CD4-positive, alpha-beta memory T cell (primary cell): ENCODE results near the gene ERICH4. TPM values are rescaled to one million over a fixed set of nuclear protein-coding genes. Genes with fewer than 3 reads are reported as not detected.

Experiments used
- polyA plus RNA-seq, 2 donors: library from polyadenylated mRNA; unstranded; fragments of 300-500 nt; fragmentation: Illumina TruSeq; gene quantifications; one replicate each; pipeline ENCODE4 v1.2.3, GENCODE V29; 2021
- total RNA-seq, 2 experiments: library from RNA; stranded (reverse); gene quantifications; one replicate each; pipeline ENCODE4 v1.2.3, GENCODE V29; 2021

Gene ERICH4
- total and polyA plus RNA-seq, 4 experiments from 2014 or later, result not detected

Other genes with a start within 250 kb of the ERICH4 start
- gene CYP2S1, start 249.9 kb upstream of the ERICH4 start, total RNA-seq, result under 1 TPM; 0.15 to 0.28 TPM
- not detected for gene CYP2S1, start 249.9 kb upstream of the ERICH4 start, polyA plus RNA-seq
- gene AXL, start 223.9 kb upstream of the ERICH4 start, total RNA-seq, result under 1 TPM in 1 of 2 experiments, not detected in 1; 0.32 TPM
- under 1 TPM; 0.10 to 0.29 TPM for gene AXL, start 223.9 kb upstream of the ERICH4 start, polyA plus RNA-seq
- gene HNRNPUL1, start 178.8 kb upstream of the ERICH4 start, total RNA-seq, result 100 to 1,000 TPM; 300 TPM
- 100 to 1,000 TPM in 1 of 2 donors, 10 to 100 TPM in 1; 37.8 to 110 TPM for gene HNRNPUL1, start 178.8 kb upstream of the ERICH4 start, polyA plus RNA-seq
- gene CCDC97, start 133.0 kb upstream of the ERICH4 start, total RNA-seq, result 10 to 100 TPM; 56.4 to 61.4 TPM
- gene CCDC97, start 133.0 kb upstream of the ERICH4 start, polyA plus RNA-seq, result 10 to 100 TPM; 23.2 to 32.3 TPM
- gene TGFB1, start 89.2 kb upstream of the ERICH4 start, total RNA-seq, result 100 to 1,000 TPM; 136 to 143 TPM
- gene TGFB1, start 89.2 kb upstream of the ERICH4 start, polyA plus RNA-seq, result 10 to 100 TPM; 28.1 to 83.7 TPM
- 10 to 100 TPM; 11.6 to 15.2 TPM for gene B9D2, start 79.0 kb upstream of the ERICH4 start, total RNA-seq
- 10 to 100 TPM; 12.9 to 22.4 TPM for gene B9D2, start 79.0 kb upstream of the ERICH4 start, polyA plus RNA-seq
- 10 to 100 TPM; 14.3 to 16.1 TPM for gene TMEM91, start 66.6 kb upstream of the ERICH4 start, total RNA-seq
- gene TMEM91, start 66.6 kb upstream of the ERICH4 start, polyA plus RNA-seq, result 1 to 10 TPM; 4.8 to 4.9 TPM
- 10 to 100 TPM; 18.2 to 23.0 TPM for gene EXOSC5, start 45.8 kb upstream of the ERICH4 start, total RNA-seq
- 10 to 100 TPM; 46.4 to 58.6 TPM for gene EXOSC5, start 45.8 kb upstream of the ERICH4 start, polyA plus RNA-seq
- gene BCKDHA, start 45.3 kb upstream of the ERICH4 start, total RNA-seq, result 10 to 100 TPM; 23.6 to 27.1 TPM
- gene BCKDHA, start 45.3 kb upstream of the ERICH4 start, polyA plus RNA-seq, result 10 to 100 TPM; 59.7 to 65.1 TPM
- gene B3GNT8, start 15.8 kb upstream of the ERICH4 start, total RNA-seq, result 1 to 10 TPM; 2.9 to 3.2 TPM
- 1 to 10 TPM in 1 of 2 donors, under 1 TPM in 1; 0.64 to 7.1 TPM for gene B3GNT8, start 15.8 kb upstream of the ERICH4 start, polyA plus RNA-seq
- gene DMAC2, start 3.2 kb upstream of the ERICH4 start, total RNA-seq, result 10 to 100 TPM; 27.7 to 28.9 TPM
- 10 to 100 TPM; 43.1 to 58.2 TPM for gene DMAC2, start 3.2 kb upstream of the ERICH4 start, polyA plus RNA-seq
- 10 to 100 TPM; 42.8 to 48.7 TPM for gene CEACAM21, start 133.0 kb downstream of the ERICH4 start, total RNA-seq
- 10 to 100 TPM; 60.4 to 61.2 TPM for gene CEACAM21, start 133.0 kb downstream of the ERICH4 start, polyA plus RNA-seq
- under 1 TPM; 0.28 to 0.64 TPM for gene CEACAM4, start 183.9 kb downstream of the ERICH4 start, total RNA-seq
- gene CEACAM4, start 183.9 kb downstream of the ERICH4 start, polyA plus RNA-seq, result not detected
- not detected for gene CEACAM7, start 245.1 kb downstream of the ERICH4 start, total RNA-seq
- not detected for gene CEACAM7, start 245.1 kb downstream of the ERICH4 start, polyA plus RNA-seq